H9 (cell line): ENCODE data around the gene RDH11. TPM values are rescaled to one million over a fixed set of nuclear protein-coding genes. Genes with fewer than 3 reads are reported as not detected.

Experiments
- DNase-seq: peaks from one replicate; pipeline ENCODE4 v3.0.0-alpha.2; 2017
- H2AFZ ChIP-seq: one replicate; pipeline ENCODE4 v1.6.1; 2013; ENCODE audit warnings: mild to moderate bottlenecking, low read length, control low read depth, moderate library complexity
- H2AK5ac ChIP-seq: 2 replicates; pipeline ENCODE4 v1.6.1; 2013; ENCODE audit warnings: low read length, control low read depth, mixed read lengths; ENCODE audit not compliant: insufficient read length
- H2BK120ac ChIP-seq: one replicate; pipeline ENCODE4 v1.6.1; 2013; ENCODE audit warnings: low read depth, mild to moderate bottlenecking, low read length, control low read depth, inconsistent platforms; ENCODE audit not compliant: poor library complexity, severe bottlenecking
- H2BK12ac ChIP-seq: 2 replicates; pipeline ENCODE4 v1.6.1; 2013; ENCODE audit warnings: low read length, control low read depth, mixed read lengths, low read depth; ENCODE audit not compliant: insufficient read length
- H2BK15ac ChIP-seq: 2 replicates; pipeline ENCODE4 v1.6.1; 2013; ENCODE audit warnings: low read depth, low read length, control low read depth
- H2BK20ac ChIP-seq: one replicate; pipeline ENCODE4 v1.6.1; 2013; ENCODE audit warnings: low read depth, mild to moderate bottlenecking, low read length, control low read depth, inconsistent platforms; ENCODE audit not compliant: poor library complexity, severe bottlenecking
- H2BK5ac ChIP-seq: 2 replicates; pipeline ENCODE4 v1.6.1; 2013; ENCODE audit warnings: low read length, control low read depth, mixed read lengths; ENCODE audit not compliant: insufficient read length
- H3K14ac ChIP-seq: 2 replicates; pipeline ENCODE4 v1.6.1; 2013; ENCODE audit warnings: low read length, control low read depth; ENCODE audit not compliant: insufficient read depth
- H3K18ac ChIP-seq: 2 replicates; pipeline ENCODE4 v1.6.1; 2013; ENCODE audit warnings: low read depth, mild to moderate bottlenecking, mixed read lengths, low read length, control low read depth; ENCODE audit not compliant: insufficient read length
- H3K23ac ChIP-seq: 2 replicates; pipeline ENCODE4 v1.6.1; 2013; ENCODE audit warnings: low read length, control low read depth, mixed read lengths, low read depth; ENCODE audit not compliant: insufficient read length
- H3K23me2 ChIP-seq: 2 replicates; pipeline ENCODE4 v1.6.1; 2013; ENCODE audit warnings: low read depth, mild to moderate bottlenecking, mixed read lengths, low read length, control low read depth; ENCODE audit not compliant: insufficient read length, poor library complexity, severe bottlenecking
- H3K27ac ChIP-seq: 2 replicates; pipeline ENCODE4 v1.5.1; 2013; ENCODE audit warnings: low read length, control low read depth, mixed read lengths, low read depth; ENCODE audit not compliant: insufficient read length
- H3K27me3 ChIP-seq: 2 replicates; pipeline ENCODE4 v1.6.1; 2013; ENCODE audit warnings: low read length, control low read depth, inconsistent platforms; ENCODE audit not compliant: insufficient read depth
- H3K4ac ChIP-seq: 2 replicates; pipeline ENCODE4 v1.6.1; 2013; ENCODE audit warnings: low read depth, mild to moderate bottlenecking, control low read depth, inconsistent platforms, low read length, moderate library complexity
- H3K4me1 ChIP-seq: 2 replicates; pipeline ENCODE4 v1.6.1; 2013; ENCODE audit warnings: low read length, control low read depth, inconsistent platforms; ENCODE audit not compliant: insufficient read depth
- H3K4me2 ChIP-seq: 2 replicates; pipeline ENCODE4 v1.6.1; 2013; ENCODE audit warnings: low read length, control low read depth, mixed read lengths; ENCODE audit not compliant: insufficient read length, insufficient read depth
- H3K56ac ChIP-seq: 2 replicates; pipeline ENCODE4 v1.6.1; 2013; ENCODE audit warnings: low read depth, mild to moderate bottlenecking, mixed read lengths, low read length, control low read depth; ENCODE audit not compliant: insufficient read length
- H3K79me1 ChIP-seq: 2 replicates; pipeline ENCODE4 v1.6.1; 2013; ENCODE audit warnings: low read depth, mild to moderate bottlenecking, moderate library complexity, low read length, control low read depth, inconsistent platforms; ENCODE audit not compliant: insufficient read depth, poor library complexity, severe bottlenecking
- H3K79me2 ChIP-seq: 2 replicates; pipeline ENCODE4 v1.6.1; 2013; ENCODE audit warnings: low read length, control low read depth, inconsistent platforms; ENCODE audit not compliant: insufficient read depth
- H3K9ac ChIP-seq: 2 replicates; pipeline ENCODE4 v1.6.1; 2013; ENCODE audit warnings: low read length, control low read depth, mixed read lengths; ENCODE audit not compliant: insufficient read length; ENCODE audit errors: extremely low read depth
- H3K9me3 ChIP-seq: one replicate; pipeline ENCODE4 v1.6.1; 2013; ENCODE audit warnings: low read depth, low read length, inconsistent platforms; ENCODE audit not compliant: control insufficient read depth
- H3T11ph ChIP-seq: one replicate; pipeline ENCODE4 v1.6.1; 2013; ENCODE audit warnings: mild to moderate bottlenecking, low read length, control low read depth, inconsistent platforms
- H4K20me1 ChIP-seq: one replicate; pipeline ENCODE4 v1.6.1; 2013; ENCODE audit not compliant: control insufficient read depth, insufficient read length, insufficient read depth
- H4K5ac ChIP-seq: 2 replicates; pipeline ENCODE4 v1.6.1; 2013; ENCODE audit warnings: low read depth, mild to moderate bottlenecking, mixed read lengths, low read length, control low read depth; ENCODE audit not compliant: insufficient read length
- H4K8ac ChIP-seq: replicated peaks from 2 replicates; pipeline ENCODE4 v1.6.1; 2013; ENCODE audit warnings: low read length, control low read depth, mixed read lengths, low read depth; ENCODE audit not compliant: insufficient read length
- H4K91ac ChIP-seq: 2 replicates; pipeline ENCODE4 v1.6.1; 2013; ENCODE audit warnings: low read depth, mild to moderate bottlenecking, moderate library complexity, mixed read lengths, low read length, control low read depth; ENCODE audit not compliant: insufficient read length
- H3K27ac Mint-ChIP-seq, 3 experiments: 2 replicates in 2 of 3; 3 replicates in 1 of 3; pipeline ENCODE4 v1.8.0; 2020 to 2021; ENCODE audit warnings: mixed read lengths in 3 of 3, mild to moderate bottlenecking in 1 of 3, moderate library complexity in 1 of 3
- H3K27me3 Mint-ChIP-seq: 2 replicates; pipeline ENCODE4 v1.8.0; 2021; ENCODE audit warnings: low read depth, mild to moderate bottlenecking, moderate library complexity, mixed read lengths
- H3K36me3 Mint-ChIP-seq, 3 experiments: 2 replicates in 2 of 3; 3 replicates in 1 of 3; pipeline ENCODE4 v1.8.0; 2020 to 2021; ENCODE audit warnings: low read depth in 3 of 3, mixed read lengths in 3 of 3; ENCODE audit not compliant: insufficient read depth in 1 of 3
- H3K4me1 Mint-ChIP-seq, 2 experiments: 2 replicates each; pipeline ENCODE4 v1.8.0; 2020; ENCODE audit warnings: mixed read lengths in 2 of 2
- H3K4me3 Mint-ChIP-seq, 2 experiments: 2 replicates in 1 of 2; 3 replicates in 1 of 2; pipeline ENCODE4 v1.8.0; 2020 to 2021; ENCODE audit warnings: mild to moderate bottlenecking in 2 of 2, mixed read lengths in 2 of 2, moderate library complexity in 1 of 2
- H3K9me3 Mint-ChIP-seq, 2 experiments: 2 replicates in 1 of 2; 3 replicates in 1 of 2; pipeline ENCODE4 v1.8.0; 2020; ENCODE audit warnings: mild to moderate bottlenecking in 2 of 2, mixed read lengths in 2 of 2, moderate library complexity in 1 of 2
- WGBS: extraction: QIAGEN DNeasy Blood & Tissue Kit; methylation state at CpG from one replicate; pipeline ENCODE4 v1.1.7; 2013; ENCODE audit warnings: missing lambda C conversion rate, low lambda C conversion rate, mixed read lengths; ENCODE audit not compliant: insufficient read length; ENCODE audit errors: extremely low coverage; 5-methylcytosine and 5-hydroxymethylcytosine counted together
- total RNA-seq: library from RNA; stranded (reverse); gene quantifications from 2 replicates; pipeline ENCODE4 v1.2.1, GENCODE V29; 2021
- TF ChIP-seq, protein P1 (sequence below): fragments of 200-600 bp; sonication (generic); conservative IDR thresholded peaks from 3 replicates; pipeline ENCODE4 v1.8.0; 2021; ENCODE audit warnings: antibody characterized with exemption, mild to moderate bottlenecking

The RDH11 gene
- total RNA-seq, 1 experiment from 2014 or later = 83.4 TPM

GRCh38 chr14:67722293-67722692 lies 26.7 kb upstream of the RDH11 start:
- Histone ChIP-seq H3K18ac (no peak overlapping the region), H3K4ac (no peak overlapping the region), H3K4me1 (no peaks in the 10 kb centered on the region), H3K9ac (no peak overlapping the region), H3K79me2 (no peaks in the 10 kb centered on the region), H3T11ph (no peak overlapping the region), H4K20me1 (no peaks in the 10 kb centered on the region), H4K5ac (no peak overlapping the region), H3K9me3 (no peaks in the 10 kb centered on the region), H3K27me3 (no peaks in the 10 kb centered on the region), H2BK120ac (no peak overlapping the region), H2BK15ac (no peak overlapping the region), H2BK20ac (no peak overlapping the region), H3K14ac (no peak overlapping the region), H3K79me1 (no peaks in the 10 kb centered on the region), H2BK12ac (no peak overlapping the region), H3K56ac (no peak overlapping the region), H3K4me2 (peak overlapping the region; percentile 9), H2BK5ac (no peak overlapping the region), H2AK5ac (no peak overlapping the region), H3K23me2 (no peaks in the 10 kb centered on the region), H4K8ac (no peak overlapping the region), H2AFZ (no peak overlapping the region), H4K91ac (no peak overlapping the region), H3K27ac (no peak overlapping the region), H3K23ac (no peak overlapping the region)
- H3K27me3 Mint-ChIP-seq = peaks cover 15% of the 10 kb centered on the region
- peak; percentile 58 for DNase-seq
- H3K36me3 Mint-ChIP-seq = no peaks in the 10 kb centered on the region
- H3K27ac Mint-ChIP-seq = no peak overlapping the region
- no peaks in the 10 kb centered on the region for H3K9me3 Mint-ChIP-seq
- TF ChIP-seq, protein P1, sequence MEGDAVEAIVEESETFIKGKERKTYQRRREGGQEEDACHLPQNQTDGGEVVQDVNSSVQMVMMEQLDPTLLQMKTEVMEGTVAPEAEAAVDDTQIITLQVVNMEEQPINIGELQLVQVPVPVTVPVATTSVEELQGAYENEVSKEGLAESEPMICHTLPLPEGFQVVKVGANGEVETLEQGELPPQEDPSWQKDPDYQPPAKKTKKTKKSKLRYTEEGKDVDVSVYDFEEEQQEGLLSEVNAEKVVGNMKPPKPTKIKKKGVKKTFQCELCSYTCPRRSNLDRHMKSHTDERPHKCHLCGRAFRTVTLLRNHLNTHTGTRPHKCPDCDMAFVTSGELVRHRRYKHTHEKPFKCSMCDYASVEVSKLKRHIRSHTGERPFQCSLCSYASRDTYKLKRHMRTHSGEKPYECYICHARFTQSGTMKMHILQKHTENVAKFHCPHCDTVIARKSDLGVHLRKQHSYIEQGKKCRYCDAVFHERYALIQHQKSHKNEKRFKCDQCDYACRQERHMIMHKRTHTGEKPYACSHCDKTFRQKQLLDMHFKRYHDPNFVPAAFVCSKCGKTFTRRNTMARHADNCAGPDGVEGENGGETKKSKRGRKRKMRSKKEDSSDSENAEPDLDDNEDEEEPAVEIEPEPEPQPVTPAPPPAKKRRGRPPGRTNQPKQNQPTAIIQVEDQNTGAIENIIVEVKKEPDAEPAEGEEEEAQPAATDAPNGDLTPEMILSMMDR = no peak
- H3K4me1 Mint-ChIP-seq = peaks cover 8 to 11% of the 10 kb centered on the region in 2 experiments; a peak in 3 of 4 replicates
- WGBS = no CpG with 5 or more reads among the region's 3 CpGs
- H3K4me3 Mint-ChIP-seq = no peak overlapping the region
